NCI-H1092 (cell line): ENCODE measurements around the gene ZNF766.
"Not testable (repeated sequence)": the region's sequence is repeated elsewhere in the genome, so short reads cannot be mapped to it uniquely, and the experiment has no call there.

Source experiments
- DNase-seq: peaks from one replicate; lab custom pipeline; 2025; lab: John Stamatoyannopoulos, UW

ZNF766 gene

DNA sequence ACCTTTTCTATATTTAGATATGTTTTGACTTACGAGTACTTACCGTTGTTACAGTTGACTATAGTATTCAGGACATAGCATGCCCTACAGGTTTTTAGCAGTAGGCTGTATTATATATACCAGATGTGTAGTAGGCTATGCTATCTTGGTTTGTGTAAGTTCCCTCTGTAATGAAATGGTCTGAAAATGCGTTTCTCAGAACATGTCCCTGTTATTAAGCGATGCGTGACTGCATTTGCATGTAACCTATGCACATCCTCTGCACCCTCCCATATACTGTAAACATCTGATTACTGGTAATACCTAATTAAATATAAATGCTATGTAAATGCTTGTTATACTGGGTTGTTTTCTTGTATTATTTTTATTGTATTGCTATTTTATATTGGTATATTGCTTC, 6.6 kb downstream of the ZNF766 start:
- no peak for DNase-seq

GRCh38 chr19:52277471-52277870, 8.1 kb downstream of the ZNF766 start:
- no peak for DNase-seq

GRCh38 chr19:52286256-52286655, 16.9 kb downstream of the ZNF766 start:
- no peak for DNase-seq

DNA sequence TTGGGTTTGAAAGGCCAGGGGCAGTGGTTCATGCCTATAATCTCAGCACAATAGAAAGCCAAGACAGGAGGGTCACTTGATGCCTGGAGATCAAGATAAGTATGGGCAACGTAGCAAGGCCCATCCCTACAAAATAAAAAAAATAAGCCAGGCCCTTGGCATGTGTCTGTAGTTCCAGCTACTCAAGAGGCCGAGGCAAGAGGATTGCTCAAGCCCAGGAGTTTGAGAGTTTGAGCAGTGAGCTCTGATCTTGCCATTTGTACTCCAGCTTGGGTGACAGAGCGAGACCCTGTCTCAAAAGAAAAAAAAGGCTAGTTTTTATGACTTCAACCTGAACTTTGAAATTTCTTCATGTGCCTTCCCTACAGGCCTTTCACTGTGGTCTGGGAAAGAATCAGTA, 22.4 kb downstream of the ZNF766 start:
- no peak for DNase-seq

DNA sequence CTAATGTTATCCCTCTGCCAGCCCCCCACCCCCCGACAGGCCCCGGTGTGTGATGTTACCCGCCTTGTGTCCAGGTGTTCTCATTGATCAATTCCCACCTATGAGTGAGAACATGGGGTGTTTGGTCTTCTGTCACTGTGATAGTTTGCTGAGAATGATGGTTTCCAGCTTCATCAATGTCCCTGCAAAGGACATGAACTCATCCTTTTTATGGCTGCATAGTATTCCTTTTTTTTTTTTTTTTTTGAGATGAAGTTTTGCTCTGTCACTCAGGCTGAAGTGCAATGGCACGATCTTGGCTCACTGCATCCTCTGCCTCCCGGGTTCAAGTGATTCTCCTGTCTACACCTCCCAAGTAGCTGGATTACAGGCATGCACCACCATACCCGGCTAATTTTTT, 23.6 kb downstream of the ZNF766 start:
- not testable (repeated sequence) for DNase-seq

DNA sequence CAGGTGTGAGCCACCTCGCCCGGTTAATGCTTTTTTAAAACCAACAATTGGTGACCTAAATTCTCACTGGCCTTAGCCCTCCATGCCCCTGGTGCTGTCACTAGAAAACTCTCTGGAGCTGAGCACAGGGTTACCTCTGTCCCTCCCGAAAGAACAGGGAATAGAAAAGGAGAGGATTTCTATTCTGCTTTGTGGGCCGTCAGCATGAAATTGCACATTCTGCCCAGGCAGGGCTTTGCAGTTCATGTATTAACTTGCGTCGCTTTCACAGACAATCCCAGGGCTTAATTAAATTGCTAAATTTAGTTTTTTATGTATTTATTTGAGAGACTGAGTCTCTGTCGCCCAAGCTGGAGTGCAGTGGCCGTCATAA, 27.0 kb downstream of the ZNF766 start:
- DNase-seq, result no peak

DNA sequence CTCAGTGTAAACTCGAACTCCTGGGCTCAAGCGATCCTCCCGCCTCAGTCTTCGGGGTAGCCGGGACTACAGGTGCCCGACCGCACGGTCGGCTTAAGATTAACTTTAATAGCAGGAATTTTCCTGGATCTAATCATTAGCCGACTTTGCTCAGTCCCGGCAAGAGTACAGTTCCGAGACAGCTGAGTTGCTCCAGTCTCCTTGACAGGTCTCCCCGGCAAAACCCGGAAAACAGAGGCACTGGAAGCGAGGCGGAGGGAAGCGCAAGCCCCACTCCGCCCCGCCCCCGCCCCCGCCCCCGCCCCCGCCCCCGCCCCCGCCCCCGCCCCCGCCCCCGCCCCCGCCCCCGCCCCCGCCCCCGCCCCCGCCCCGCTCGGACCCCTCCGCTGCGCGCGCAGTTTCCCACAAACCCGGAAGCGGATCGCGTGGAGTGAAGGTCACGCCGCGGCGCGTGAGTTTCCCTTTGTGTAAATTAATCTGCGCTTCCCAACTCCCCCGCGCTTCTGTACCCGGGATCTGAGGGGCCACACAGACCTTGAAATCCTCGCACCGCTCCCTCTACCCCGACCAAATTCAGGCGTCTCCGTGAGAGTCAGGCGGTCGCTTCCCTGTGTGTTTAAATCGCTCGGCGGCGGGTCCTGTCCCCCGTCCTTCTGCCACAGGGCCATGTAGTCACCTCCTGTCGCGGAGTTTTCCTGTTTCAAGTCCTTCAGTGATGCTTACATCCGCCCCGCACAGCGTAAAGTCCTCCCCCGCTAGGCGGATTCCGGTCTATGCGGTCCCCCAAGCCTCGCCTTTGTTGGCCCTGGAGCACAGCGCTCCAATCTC, 27.6 kb downstream of the ZNF766 start, which contains the start of gene ZNF480:
Gene ZNF480, plus strand, starts transcription at position 397 of the 828 bp plus-strand sequence. CDS start 3,244 bp downstream, outside the sequence.
- peak; percentile 46 for DNase-seq

- DNase-seq, result no peak
Measured at GRCh38 chr19:52297601-52298364, 28.4 kb downstream of the ZNF766 start.

GRCh38 chr19:52307275-52307674, 37.9 kb downstream of the ZNF766 start:
- DNase-seq, result no peak

DNA sequence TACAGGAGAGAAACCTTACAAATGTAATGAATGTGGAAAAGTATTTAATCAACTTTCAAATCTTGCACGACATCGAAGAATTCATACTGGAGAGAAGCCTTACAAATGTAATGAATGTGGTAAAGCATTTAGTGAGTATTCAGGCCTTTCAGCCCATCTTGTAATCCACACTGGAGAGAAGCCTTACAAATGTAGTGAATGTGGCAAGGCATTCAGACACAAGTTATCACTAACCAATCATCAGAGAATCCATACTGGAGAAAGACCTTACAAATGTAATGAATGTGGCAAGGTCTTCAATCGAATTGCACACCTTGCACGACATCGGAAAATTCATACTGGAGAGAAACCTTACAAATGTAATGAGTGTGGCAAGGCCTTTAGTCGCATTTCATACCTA, 53.0 kb downstream of the ZNF766 start:
- no peak for DNase-seq

GRCh38 chr19:52331757-52332156, 62.4 kb downstream of the ZNF766 start:
- no peak for DNase-seq

DNA sequence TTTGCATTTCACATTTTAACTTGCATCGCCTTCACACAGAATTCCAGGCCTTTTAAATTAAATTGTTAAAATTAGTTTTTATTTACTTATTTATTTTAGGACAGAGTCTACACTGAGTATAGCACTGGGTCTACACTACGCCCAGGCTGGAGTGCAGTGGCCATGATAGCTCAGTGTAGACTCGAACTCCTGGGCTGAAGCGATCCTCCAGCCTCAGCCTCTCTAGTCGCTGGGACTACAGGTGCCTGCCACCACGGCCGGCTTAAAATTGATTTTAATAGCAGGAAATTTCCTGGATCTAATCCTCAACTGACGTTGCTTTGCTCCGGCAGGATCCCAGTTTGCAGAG, 66.4 kb downstream of the ZNF766 start:
- no peak for DNase-seq

GRCh38 chr19:52336117-52336790, 66.9 kb downstream of the ZNF766 start, which contains the start of gene ZNF610:
Gene ZNF610, plus strand, starts transcription at chr19:52336243. Its CDS starts 12,930 bp downstream, at chr19:52349173.
- peak; percentile 78 for DNase-seq

GRCh38 chr19:52336791-52337381, 67.5 kb downstream of the ZNF766 start:
- no peak for DNase-seq

- DNase-seq, result not testable (repeated sequence)
Measured at GRCh38 chr19:52339022-52339421, 69.6 kb downstream of the ZNF766 start.

GRCh38 chr19:52343548-52343947, 74.2 kb downstream of the ZNF766 start:
- DNase-seq, result peak; percentile 17

DNA sequence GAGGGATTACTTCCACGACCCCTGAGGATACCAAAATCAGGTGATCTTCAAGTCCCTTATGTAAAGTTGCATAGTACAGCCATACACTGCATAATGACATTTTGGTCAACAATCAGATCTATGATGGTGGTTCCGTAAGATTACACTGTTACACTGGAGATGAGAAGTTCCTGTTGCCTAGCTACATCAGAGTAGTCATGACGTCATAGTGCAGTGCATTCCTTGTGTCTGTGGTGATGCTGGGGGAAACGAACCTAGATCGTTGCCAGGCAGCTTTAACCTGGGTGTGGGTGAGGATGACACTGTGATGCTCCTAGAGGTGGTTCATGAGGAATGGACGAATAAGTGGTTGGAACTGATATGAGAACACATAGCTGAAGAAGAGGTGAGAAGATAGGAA, 75.8 kb downstream of the ZNF766 start:
- no peak for DNase-seq
